Occipital lobe (tissue), 2 donors: Measurements from ENCODE around the gene PKD2L2. TPM values are rescaled to one million over a fixed set of nuclear protein-coding genes. Genes with fewer than 3 reads are reported as not detected.
"Not testable (repeated sequence)": the region's sequence is repeated elsewhere in the genome, so short reads cannot be mapped to it uniquely, and the experiment has no call there.

ENCODE experiments used
- DNase-seq: peaks from one replicate; lab custom pipeline; 2025; lab: John Stamatoyannopoulos, UW
- total RNA-seq: library from RNA; depleted of rRNA; stranded (reverse); fragments of >200 nt; gene quantifications from one replicate; pipeline ENCODE4 v1.2.3, GENCODE V29; 2014

The PKD2L2 gene
- total RNA-seq = not detected

DNA sequence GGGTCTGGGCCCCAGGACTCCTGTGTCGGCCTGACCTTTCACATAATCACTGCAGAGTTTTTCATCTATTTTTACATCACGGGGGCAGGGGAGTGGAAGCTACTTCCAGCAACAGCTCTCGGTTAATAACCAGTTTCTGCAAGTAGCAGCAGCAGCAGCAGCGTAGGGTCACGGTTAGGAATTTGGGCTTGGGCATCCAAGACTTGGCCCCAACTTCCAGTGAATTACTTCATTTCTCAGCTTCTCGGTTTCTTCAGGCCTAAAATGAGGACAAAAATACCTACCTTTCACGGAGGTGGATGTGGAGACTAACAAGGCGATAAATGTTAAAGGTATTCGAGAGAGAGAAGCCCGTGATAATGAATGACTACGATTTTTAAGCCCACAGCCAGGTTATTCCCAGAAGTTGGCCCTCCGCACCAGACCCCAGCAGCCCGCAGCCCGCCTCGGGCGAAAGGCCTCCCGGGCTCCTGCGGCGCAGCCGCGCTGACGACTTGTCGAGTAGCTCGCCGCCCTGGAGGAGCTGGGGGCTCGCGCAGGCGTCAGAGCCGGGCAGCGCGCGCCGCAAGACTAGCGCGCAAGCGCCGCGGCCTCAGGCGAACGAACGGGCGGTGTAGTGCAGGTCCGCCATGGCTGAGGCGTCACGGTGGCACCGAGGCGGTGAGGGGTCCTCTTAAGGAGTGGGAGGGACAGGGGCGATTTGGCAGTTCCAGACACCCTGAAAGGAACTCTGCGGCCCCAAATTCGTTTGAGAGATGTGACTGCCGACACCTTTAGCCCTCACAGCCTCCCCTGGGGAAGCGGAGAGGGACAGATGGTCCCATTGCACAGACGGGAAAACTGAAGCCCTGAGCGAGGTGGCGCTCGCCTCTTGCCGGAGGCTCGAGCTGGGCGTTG lies at the start of gene PKD2L2:
Gene PKD2L2, plus strand, starts transcription at position 595 of the 897 bp plus-strand sequence. Its CDS starts 35 bp downstream, at position 630.
- DNase-seq = peak; percentile 72

GRCh38 chr5:137842296-137842695 lies 47.0 kb upstream of the PKD2L2 start:
- DNase-seq = no peak

- no peak for DNase-seq
These were observed 45.5 kb upstream of the PKD2L2 start for GRCh38 chr5:137843676-137844299.

- DNase-seq = no peak
These were observed 43.8 kb upstream of the PKD2L2 start for GRCh38 chr5:137845472-137845871.

DNA sequence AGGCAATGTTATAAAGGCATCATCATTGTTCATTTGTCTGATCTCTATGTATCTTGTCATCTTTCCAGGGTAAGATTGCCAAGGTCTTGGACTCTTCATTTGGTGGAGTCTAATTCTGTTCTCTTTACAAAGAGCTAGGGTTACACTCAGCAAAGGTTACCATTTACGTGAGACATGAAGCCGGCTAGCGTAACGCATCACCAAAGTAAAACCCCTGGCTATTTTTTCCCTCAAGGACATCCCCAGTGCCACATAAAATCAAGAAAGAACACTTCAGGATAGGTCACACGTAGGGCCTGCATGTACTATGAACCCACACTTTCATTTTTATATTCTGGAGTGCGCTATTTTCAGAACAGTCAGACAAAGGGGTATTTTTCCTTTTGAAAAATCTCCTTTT lies 41.6 kb upstream of the PKD2L2 start:
- no peak for DNase-seq

DNA sequence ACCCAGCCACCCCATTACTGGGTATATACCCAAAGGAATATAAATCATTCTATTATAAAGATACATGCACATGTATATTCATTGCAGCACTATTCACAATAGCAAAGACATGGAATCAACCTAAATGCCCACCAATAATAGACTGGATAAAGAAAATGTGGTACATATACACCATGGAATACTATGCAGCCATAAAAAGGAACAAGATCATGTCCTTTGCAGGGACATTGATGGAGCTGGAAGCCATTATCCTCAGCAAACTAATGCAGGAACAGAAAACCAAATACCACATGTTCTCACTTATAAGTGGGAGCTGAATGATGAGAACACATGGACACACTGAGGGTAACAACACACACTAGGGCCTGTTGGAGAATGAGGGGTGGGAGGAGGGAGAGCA lies 36.1 kb upstream of the PKD2L2 start:
- not testable (repeated sequence) for DNase-seq

GRCh38 chr5:137856201-137856600 lies 33.1 kb upstream of the PKD2L2 start:
- no peak for DNase-seq

DNA sequence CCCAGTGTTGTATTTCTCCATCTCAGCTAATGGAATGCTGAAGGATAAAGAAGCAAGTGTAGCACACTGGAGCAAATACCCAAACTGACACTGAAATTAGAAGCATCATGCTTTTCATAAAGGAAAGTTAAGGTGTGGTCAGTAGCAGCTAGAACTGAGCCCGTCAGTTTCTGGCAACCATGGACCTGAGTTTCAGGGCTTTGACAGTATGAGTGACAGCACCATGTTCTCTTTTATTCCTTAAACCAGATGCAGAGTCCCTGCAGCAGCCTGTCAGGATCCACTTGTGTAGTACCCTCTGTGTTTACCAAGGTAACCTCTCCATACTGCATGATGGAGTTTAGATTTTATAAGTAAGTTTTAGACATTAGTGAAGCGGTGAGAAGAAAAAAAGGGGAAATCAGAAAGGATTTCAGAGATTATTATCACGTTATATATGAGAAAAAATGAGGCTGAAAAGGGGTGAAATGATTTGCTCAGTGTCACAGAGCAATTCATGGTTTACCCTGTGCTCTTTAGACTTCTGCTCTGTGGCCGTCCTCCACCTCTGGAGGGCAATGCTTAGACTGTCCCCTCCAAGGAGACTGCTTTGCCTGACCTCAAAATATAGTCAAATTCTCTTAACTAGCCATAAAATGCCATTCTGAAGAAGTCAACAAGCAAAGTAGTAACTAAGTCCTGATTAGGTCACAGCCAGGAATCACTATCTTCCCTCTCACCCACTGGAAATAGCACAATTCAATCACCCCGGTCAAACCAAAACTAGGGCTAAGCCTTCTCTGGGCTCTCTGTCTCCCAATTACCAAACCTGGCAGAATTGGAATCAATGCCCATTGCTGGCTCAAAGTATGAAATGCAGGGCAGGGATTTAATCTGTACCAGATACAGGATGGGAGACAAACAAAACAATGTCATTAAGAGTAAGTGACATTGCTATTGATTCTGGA lies 32.1 kb upstream of the PKD2L2 start:
- DNase-seq = no peak

- no peak for DNase-seq
These were observed 30.9 kb upstream of the PKD2L2 start for GRCh38 chr5:137858223-137858916.

- DNase-seq = no peak
These were observed 30.3 kb upstream of the PKD2L2 start for GRCh38 chr5:137858954-137859353.

GRCh38 chr5:137862251-137862650 lies 27.0 kb upstream of the PKD2L2 start:
- DNase-seq = no peak

DNA sequence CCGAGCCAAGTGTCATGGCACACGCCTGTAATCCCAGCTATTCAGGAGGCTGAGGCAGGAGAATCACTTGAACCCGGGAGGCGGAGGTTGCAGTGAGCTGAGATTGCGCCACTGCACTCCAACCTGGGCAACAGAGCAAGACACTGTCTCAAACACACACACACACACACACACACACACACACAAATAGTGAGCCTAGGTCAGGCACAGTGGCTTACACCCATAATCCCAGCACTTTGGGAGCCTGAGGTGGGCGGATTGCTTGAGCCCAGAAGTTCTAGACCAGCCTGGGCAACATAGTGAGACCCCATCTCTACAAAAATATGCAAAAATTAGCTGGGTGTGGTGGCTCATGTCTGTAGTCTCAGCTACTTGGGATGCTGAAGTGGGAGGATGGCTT lies 25.6 kb upstream of the PKD2L2 start:
- DNase-seq = not testable (repeated sequence)

DNA sequence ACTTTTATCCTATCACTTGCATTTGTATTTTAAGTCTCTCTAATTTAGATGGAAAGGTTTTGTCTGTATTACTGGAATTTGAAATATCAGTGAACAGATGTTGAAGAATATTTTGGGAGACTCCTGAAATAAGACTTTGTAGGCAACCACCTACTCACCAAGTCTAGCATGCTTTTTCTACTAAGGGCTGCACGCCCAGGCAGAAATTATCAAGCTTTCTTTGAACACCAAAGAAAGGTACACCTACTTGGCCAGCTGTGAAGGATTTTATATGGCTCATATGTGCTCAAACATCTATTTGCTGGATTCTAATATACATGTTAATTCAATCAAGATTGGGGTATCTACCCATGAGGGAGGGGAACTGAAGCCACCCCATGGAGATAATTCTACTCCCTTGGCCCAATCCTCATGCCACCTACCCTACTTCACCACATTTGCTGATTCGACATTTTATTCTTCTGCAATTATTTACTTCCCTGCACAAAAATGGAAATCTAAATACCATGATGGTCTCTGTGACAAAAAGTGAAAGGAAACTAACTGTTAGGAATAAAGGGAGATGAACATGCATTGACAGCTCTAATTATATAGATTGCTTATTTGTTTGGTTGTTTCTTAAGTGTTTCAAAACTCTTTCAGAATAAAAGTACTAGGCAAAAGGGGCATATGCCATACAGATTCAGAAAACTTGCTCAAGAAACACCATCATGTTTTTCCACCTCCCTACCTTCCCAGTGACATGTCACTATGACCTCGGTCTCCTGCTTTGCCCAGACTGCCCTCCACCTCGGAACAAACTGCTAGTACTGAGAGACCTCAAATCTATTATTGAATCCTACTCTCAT lies 22.5 kb upstream of the PKD2L2 start:
- no peak for DNase-seq

GRCh38 chr5:137867664-137868063 lies 21.6 kb upstream of the PKD2L2 start, which contains the start of gene MYOT:
TSS of gene MYOT (plus strand) at chr5:137867860. CDS start at chr5:137870652, 2,792 bp downstream.
- no peak for DNase-seq

DNA sequence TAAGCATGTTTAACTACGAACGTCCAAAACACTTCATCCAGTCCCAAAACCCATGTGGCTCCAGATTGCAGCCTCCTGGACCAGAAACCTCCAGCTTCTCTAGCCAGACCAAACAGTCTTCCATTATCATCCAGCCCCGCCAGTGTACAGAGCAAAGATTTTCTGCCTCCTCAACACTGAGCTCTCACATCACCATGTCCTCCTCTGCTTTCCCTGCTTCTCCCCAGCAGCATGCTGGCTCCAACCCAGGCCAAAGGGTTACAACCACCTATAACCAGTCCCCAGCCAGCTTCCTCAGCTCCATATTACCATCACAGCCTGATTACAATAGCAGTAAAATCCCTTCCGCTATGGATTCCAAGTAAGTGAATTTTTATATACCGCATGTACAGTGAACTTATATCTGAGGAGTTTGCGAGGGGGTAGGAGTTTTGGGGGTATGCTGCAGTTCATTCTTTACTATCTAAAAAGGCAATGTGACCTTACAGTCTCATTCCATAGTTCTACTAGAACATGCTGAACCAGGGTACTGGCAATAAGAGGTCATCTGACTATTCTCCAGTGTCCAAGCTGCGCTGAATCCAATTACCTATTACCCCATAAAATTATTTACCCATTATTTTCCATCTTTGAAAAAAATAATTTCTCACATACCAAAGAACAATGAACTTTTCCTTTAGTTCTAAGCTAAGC lies 18.5 kb upstream of the PKD2L2 start:
- DNase-seq = no peak

DNA sequence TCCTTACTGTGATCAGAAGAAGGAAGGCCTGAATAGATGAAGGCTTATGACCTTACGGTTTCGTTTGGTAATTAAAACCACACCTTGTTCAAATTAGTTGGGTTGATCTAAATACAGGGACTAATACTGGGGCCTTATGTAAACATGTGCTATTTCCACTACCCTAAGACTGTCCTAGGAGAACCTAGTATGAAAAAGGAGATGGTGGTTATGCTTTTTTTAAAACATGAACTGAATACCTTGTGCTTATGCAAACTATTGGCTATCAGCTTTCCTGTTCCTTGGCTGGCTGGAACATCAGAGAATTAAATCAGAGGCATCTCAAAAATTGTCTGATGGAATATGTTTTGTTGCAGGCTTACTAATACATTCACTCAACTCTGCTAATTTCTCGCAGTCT lies 17.7 kb upstream of the PKD2L2 start:
- DNase-seq = no peak

GRCh38 chr5:137872466-137872865 lies 16.8 kb upstream of the PKD2L2 start:
- no peak for DNase-seq

GRCh38 chr5:137876101-137876500 lies 13.2 kb upstream of the PKD2L2 start:
- DNase-seq = no peak

DNA sequence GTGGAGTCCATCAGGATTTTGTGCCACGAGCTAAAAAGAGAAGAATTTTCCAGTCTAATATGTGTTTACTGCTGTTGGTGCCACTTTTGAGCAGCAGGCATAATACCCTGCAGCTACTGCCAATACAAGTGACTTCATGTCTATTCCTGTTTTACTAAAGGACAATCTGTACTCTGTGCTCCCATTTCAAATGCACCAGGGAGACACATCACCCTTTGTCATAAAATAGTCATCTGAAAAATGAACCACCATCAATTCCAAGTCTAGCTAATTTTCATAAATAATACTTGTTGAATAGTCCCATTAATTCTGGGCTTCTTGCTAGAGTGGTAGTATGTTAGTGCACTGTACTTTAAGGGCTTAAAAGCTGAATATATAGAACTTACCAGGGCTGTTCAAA lies 8.9 kb upstream of the PKD2L2 start:
- no peak for DNase-seq
